ENCODE data around the gene COPRS. TPM values are rescaled to one million over a fixed set of nuclear protein-coding genes. Genes with fewer than 3 reads are reported as not detected.

COPRS gene
- total RNA-seq, 1 experiment from 2014 or later = 46.8 TPM

DNA sequence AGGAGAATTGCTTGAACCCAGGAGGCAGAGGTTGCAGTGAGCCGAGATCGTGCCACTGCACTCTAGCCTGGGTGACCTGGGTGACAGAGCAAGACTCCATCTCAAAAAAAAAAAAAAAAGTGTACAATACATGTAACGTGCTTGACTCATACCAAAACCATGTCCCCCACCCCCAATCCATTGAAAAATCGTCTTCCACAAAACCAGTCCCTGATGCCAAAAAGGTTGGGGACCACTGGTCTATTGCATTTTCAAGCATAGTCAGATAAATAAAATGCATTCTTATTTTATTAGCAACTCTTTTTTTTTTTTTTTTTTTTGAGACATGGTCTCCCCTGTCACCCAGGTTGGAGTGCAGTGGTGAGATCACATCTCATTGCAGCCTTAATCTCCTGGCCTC lies 52.1 kb downstream of the COPRS start:
- Mint-ChIP-seq H3K9me3 (ENCODE audit: unreplicated experiment) (no peaks in the 10 kb centered on the region), H3K36me3 (ENCODE audit: insufficient read depth, unreplicated experiment) (peaks cover 5% of the 10 kb centered on the region), H3K27ac (ENCODE audit: low read depth, unreplicated experiment) (no peak overlapping the region), H3K4me3 (ENCODE audit: unreplicated experiment) (no peak overlapping the region), H3K27me3 (ENCODE audit: insufficient read depth, unreplicated experiment) (no peaks in the 10 kb centered on the region), H3K4me1 (ENCODE audit: insufficient read depth, unreplicated experiment) (peaks cover 5% of the 10 kb centered on the region)
- TF ChIP-seq, protein P1, sequence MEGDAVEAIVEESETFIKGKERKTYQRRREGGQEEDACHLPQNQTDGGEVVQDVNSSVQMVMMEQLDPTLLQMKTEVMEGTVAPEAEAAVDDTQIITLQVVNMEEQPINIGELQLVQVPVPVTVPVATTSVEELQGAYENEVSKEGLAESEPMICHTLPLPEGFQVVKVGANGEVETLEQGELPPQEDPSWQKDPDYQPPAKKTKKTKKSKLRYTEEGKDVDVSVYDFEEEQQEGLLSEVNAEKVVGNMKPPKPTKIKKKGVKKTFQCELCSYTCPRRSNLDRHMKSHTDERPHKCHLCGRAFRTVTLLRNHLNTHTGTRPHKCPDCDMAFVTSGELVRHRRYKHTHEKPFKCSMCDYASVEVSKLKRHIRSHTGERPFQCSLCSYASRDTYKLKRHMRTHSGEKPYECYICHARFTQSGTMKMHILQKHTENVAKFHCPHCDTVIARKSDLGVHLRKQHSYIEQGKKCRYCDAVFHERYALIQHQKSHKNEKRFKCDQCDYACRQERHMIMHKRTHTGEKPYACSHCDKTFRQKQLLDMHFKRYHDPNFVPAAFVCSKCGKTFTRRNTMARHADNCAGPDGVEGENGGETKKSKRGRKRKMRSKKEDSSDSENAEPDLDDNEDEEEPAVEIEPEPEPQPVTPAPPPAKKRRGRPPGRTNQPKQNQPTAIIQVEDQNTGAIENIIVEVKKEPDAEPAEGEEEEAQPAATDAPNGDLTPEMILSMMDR (IDR thresholded peaks at IDR 0.05; ENCODE audit: unreplicated experiment) = no peak
- BruUV-seq (replicated peaks) = no TSS peak
- POLR2A ChIA-PET = no interaction called here
- CTCF ChIA-PET = interaction anchor here (0.6 kb wide), 1 partner anchor 1158 kb away, joined by 3 read pairs; no protein-coding TSS in a partner anchor
- intact Hi-C loops (cut with micrococcal nuclease) = no loop called here
- DNase-seq (ENCODE audit: unreplicated experiment) = no peak

DNA sequence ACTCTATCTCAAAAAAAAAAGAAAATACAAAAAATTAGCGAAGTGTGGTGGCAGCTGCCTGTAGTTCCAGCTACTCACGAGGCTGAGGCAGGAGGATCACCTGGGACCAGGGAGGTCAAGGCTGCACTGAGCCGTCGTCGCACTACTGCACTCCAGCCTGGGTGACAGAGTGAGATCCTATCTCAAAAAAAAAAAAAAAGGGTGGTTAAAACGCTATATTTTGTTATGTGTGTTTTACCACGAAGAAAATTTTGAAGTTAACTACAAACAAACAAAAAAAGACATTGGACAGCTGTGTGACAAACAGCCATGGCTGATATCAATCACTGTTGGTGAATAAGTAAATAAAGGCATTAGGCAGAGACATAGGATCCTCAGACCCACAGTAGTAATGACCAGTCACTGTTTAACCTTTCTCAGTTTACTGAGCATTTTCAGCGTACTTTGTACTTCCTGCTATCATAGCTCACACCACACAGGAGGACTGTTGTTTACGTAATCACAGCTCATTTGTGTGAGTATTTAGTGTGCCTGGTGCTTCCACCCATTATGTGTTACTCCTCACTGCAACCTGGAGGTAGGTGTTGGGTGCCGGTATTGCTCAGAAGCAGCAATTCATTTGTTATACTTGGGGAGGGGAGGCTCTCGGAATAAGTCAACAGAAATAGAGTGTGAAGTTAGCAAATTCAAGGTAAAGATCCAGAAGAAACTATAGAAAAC lies 55.4 kb downstream of the COPRS start:
- H3K4me3 Mint-ChIP-seq (ENCODE audit: unreplicated experiment) = no peak overlapping the region
- ChIA-PET POLR2A (interaction anchor here (0.6 kb wide), 1 partner anchor 897 kb away, joined by 3 read pairs; no protein-coding TSS in a partner anchor), CTCF (interaction anchor here (0.7 to 1.2 kb wide), 2 partner anchors 26 to 39 kb away, joined by 3 read pairs; no protein-coding TSS in a partner anchor)
- no TSS peak for BruUV-seq (replicated peaks)
- H3K27ac Mint-ChIP-seq (ENCODE audit: low read depth, unreplicated experiment) = no peak overlapping the region
- peaks cover 5% of the 10 kb centered on the region for H3K4me1 Mint-ChIP-seq (ENCODE audit: insufficient read depth, unreplicated experiment)
- no peaks in the 10 kb centered on the region for H3K9me3 Mint-ChIP-seq (ENCODE audit: unreplicated experiment)
- no peak for DNase-seq (ENCODE audit: unreplicated experiment)
- intact Hi-C loops (cut with micrococcal nuclease) = no loop called here
- TF ChIP-seq, protein P1 (IDR thresholded peaks at IDR 0.05; ENCODE audit: unreplicated experiment) = no peak
- peaks cover 5% of the 10 kb centered on the region for H3K36me3 Mint-ChIP-seq (ENCODE audit: insufficient read depth, unreplicated experiment)
- H3K27me3 Mint-ChIP-seq (ENCODE audit: insufficient read depth, unreplicated experiment) = no peaks in the 10 kb centered on the region

DNA sequence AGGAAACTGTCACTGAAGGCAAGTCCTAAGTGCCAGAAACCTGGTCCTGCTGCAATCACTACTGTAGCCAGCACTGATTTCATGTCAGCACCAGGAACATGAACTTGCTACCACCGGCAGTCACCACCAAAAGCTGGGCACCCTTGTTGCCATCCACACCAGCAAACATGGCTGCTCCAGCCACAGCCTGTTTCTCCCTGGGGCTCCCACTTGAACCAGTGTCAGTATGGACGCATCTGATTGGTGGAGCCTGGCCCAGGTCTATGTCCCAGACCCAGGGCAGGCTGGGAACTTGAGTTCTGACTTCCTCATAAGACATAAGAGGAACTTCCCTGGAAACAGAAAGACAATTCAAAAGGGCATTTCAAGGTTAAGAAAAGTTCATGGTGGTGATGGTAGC lies 56.5 kb downstream of the COPRS start:
- H3K9me3 Mint-ChIP-seq (ENCODE audit: unreplicated experiment) = no peaks in the 10 kb centered on the region
- POLR2A ChIA-PET = interaction anchor here (0.7 kb wide), 1 partner anchor 379 kb away, joined by 3 read pairs; no protein-coding TSS in a partner anchor
- no peak overlapping the region for H3K27ac Mint-ChIP-seq (ENCODE audit: low read depth, unreplicated experiment)
- TF ChIP-seq, protein P1 (IDR thresholded peaks at IDR 0.05; ENCODE audit: unreplicated experiment) = no peak
- BruUV-seq (replicated peaks) = no TSS peak
- no peaks in the 10 kb centered on the region for H3K4me1 Mint-ChIP-seq (ENCODE audit: insufficient read depth, unreplicated experiment)
- CTCF ChIA-PET = interaction anchor here (1.0 kb wide), 1 partner anchor 40 kb away, joined by 3 read pairs; no protein-coding TSS in a partner anchor
- H3K27me3 Mint-ChIP-seq (ENCODE audit: insufficient read depth, unreplicated experiment) = no peaks in the 10 kb centered on the region
- no peak overlapping the region for H3K4me3 Mint-ChIP-seq (ENCODE audit: unreplicated experiment)
- intact Hi-C loops (cut with micrococcal nuclease) = no loop called here
- DNase-seq (ENCODE audit: unreplicated experiment) = no peak
- H3K36me3 Mint-ChIP-seq (ENCODE audit: insufficient read depth, unreplicated experiment) = peaks cover 5% of the 10 kb centered on the region

Other genes with a start within 250 kb of the COPRS start
- gene UTP6, start 42.5 kb upstream of the COPRS start, total RNA-seq (2022) = 81.8 and 97.5 TPM in 2 replicates
- 29.1 and 30.4 TPM in 2 replicates for gene SUZ12, start 77.8 kb upstream of the COPRS start, total RNA-seq (2022)
- 11.8 and 20.9 TPM in 2 replicates for gene LRRC37B, start 148.1 kb upstream of the COPRS start, total RNA-seq (2022)

All from MCF 10A (cell line).